ENCODE data around the gene ARVCF. TPM values are rescaled to one million over a fixed set of nuclear protein-coding genes. Genes with fewer than 3 reads are reported as not detected.

The ARVCF gene
- polyA plus RNA-seq, 1 of the 3 experiments (the other 2 are of a cell fraction), result 27.4 TPM

- TF ChIP-seq SIN3A (IDR thresholded peaks at IDR 0.05; ENCODE audit: borderline replicate concordance, low read depth, low read length) (no peak), TEAD4 (IDR thresholded peaks at IDR 0.05; ENCODE audit: borderline replicate concordance, insufficient read depth) (no peak), NFIC (IDR thresholded peaks at IDR 0.05; ENCODE audit: borderline replicate concordance) (no peak), NRF1 (IDR thresholded peaks at IDR 0.05; ENCODE audit: low read depth, low read length) (no peak), CHD2 (IDR thresholded peaks at IDR 0.05; ENCODE audit: low read length, partially characterized antibody) (no peak)
- TF ChIP-seq, protein P1, sequence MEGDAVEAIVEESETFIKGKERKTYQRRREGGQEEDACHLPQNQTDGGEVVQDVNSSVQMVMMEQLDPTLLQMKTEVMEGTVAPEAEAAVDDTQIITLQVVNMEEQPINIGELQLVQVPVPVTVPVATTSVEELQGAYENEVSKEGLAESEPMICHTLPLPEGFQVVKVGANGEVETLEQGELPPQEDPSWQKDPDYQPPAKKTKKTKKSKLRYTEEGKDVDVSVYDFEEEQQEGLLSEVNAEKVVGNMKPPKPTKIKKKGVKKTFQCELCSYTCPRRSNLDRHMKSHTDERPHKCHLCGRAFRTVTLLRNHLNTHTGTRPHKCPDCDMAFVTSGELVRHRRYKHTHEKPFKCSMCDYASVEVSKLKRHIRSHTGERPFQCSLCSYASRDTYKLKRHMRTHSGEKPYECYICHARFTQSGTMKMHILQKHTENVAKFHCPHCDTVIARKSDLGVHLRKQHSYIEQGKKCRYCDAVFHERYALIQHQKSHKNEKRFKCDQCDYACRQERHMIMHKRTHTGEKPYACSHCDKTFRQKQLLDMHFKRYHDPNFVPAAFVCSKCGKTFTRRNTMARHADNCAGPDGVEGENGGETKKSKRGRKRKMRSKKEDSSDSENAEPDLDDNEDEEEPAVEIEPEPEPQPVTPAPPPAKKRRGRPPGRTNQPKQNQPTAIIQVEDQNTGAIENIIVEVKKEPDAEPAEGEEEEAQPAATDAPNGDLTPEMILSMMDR (IDR thresholded peaks at IDR 0.05), result no peak
Measured at GRCh38 chr22:19990609-19991394, 25.8 kb downstream of the ARVCF start (continued).

DNA sequence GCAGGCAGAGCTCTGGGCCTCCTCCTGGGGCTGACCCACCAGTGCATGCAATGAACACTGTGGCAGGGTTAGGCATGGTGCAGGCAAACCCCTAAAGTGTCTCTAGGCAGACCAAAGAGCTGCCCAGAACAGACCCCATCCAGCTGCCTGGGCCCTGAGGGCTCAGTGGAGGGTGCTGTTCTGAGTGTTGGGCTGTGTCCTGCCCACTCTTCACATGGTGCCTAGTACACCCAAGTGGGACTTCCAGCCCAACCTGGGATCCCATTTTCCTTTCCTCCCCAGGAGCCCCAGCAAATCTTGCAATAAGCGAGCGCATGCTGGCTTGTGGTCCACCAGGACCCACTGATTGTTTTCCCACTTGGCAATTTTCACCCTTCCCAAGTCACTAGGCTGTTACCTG is 26.4 kb downstream of the ARVCF start:
- Histone ChIP-seq H3K79me2 (ENCODE audit: insufficient read depth) (no peaks in the 10 kb centered on the region), H3K27me3 (ENCODE audit: insufficient read depth) (no peaks in the 10 kb centered on the region), H3K9me2 (no peaks in the 10 kb centered on the region), H2AFZ (ENCODE audit: low read depth) (no peak overlapping the region), H3F3A (replicated peaks; ENCODE audit: insufficient read depth) (no peaks in the 10 kb centered on the region), H3K4me1 (ENCODE audit: control insufficient read depth in 1 of 2, insufficient read depth in 2 of 2, low read depth in 1 of 2, low read length in 1 of 2) (peaks cover 0 to 63% of the 10 kb centered on the region in 2 experiments; a peak in 1 of 4 replicates), H3K36me3 (replicated peaks in 1 of 2; ENCODE audit: control insufficient read depth in 1 of 2, insufficient read depth in 2 of 2, low read length in 1 of 2) (no peaks in the 10 kb centered on the region), H3K27ac (ENCODE audit: low read depth in 2 of 2, low read length in 1 of 2) (peak overlapping the region in 1 of 2 experiments; percentile 91; a peak in 2 of 4 replicates), H3K9ac (no peak overlapping the region), H3K4me2 (no peak overlapping the region), H3K9me3 (no peaks in the 10 kb centered on the region), H4K20me1 (ENCODE audit: insufficient read depth) (peaks cover 9% of the 10 kb centered on the region; the same call in 1 of the 2 replicates), H3K4me3 (ENCODE audit: low read depth in 2 of 2, low read length in 1 of 2) (no peak overlapping the region)
- ChIA-PET POLR2A (interaction anchor here (1.5 to 1.6 kb wide), 2 partner anchors 19 to 23 kb away, joined by 4 to 6 read pairs; no protein-coding TSS in a partner anchor), CTCF (interaction anchor here (1.0 to 16.4 kb wide), 7 partner anchors 10 to 48 kb away, joined by 3 to 224 read pairs (median 4); partner anchors contain the start of genes COMT and TXNRD2)
- WGBS (ENCODE audit: low lambda C conversion rate), result 61% methylated on average over 2 of the region's 2 CpGs
- no peak for DNase-seq
- no peak for TF ChIP-seq FOXM1 (IDR thresholded peaks at IDR 0.05; ENCODE audit: low read depth)
- no peak for TF ChIP-seq ELF1 (IDR thresholded peaks at IDR 0.05)
- TF ChIP-seq NRF1 (IDR thresholded peaks at IDR 0.05; ENCODE audit: low read depth, low read length), result no peak
- no peak for TF ChIP-seq NFIC (IDR thresholded peaks at IDR 0.05; ENCODE audit: borderline replicate concordance)
- TF ChIP-seq FOXJ3 (CRISPR knock-in tag; IDR thresholded peaks at IDR 0.05), result no peak
- TF ChIP-seq, protein P2, sequence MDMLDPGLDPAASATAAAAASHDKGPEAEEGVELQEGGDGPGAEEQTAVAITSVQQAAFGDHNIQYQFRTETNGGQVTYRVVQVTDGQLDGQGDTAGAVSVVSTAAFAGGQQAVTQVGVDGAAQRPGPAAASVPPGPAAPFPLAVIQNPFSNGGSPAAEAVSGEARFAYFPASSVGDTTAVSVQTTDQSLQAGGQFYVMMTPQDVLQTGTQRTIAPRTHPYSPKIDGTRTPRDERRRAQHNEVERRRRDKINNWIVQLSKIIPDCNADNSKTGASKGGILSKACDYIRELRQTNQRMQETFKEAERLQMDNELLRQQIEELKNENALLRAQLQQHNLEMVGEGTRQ (IDR thresholded peaks at IDR 0.05; ENCODE audit: borderline replicate concordance, low read depth, low read length), result no peak
- TF ChIP-seq, protein P3, sequence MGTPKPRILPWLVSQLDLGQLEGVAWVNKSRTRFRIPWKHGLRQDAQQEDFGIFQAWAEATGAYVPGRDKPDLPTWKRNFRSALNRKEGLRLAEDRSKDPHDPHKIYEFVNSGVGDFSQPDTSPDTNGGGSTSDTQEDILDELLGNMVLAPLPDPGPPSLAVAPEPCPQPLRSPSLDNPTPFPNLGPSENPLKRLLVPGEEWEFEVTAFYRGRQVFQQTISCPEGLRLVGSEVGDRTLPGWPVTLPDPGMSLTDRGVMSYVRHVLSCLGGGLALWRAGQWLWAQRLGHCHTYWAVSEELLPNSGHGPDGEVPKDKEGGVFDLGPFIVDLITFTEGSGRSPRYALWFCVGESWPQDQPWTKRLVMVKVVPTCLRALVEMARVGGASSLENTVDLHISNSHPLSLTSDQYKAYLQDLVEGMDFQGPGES (IDR thresholded peaks at IDR 0.05; ENCODE audit: low read depth, low read length), result no peak
- TF ChIP-seq, protein P4, sequence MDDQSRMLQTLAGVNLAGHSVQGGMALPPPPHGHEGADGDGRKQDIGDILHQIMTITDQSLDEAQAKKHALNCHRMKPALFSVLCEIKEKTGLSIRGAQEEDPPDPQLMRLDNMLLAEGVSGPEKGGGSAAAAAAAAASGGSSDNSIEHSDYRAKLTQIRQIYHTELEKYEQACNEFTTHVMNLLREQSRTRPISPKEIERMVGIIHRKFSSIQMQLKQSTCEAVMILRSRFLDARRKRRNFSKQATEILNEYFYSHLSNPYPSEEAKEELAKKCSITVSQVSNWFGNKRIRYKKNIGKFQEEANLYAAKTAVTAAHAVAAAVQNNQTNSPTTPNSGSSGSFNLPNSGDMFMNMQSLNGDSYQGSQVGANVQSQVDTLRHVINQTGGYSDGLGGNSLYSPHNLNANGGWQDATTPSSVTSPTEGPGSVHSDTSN (IDR thresholded peaks at IDR 0.05), result no peak
- TF ChIP-seq FOSL2 (IDR thresholded peaks at IDR 0.05; ENCODE audit: borderline replicate concordance, low read depth), result no peak
- no peak for TF ChIP-seq SMC3 (IDR thresholded peaks at IDR 0.05; ENCODE audit: low read depth, low read length)
- no peak for TF ChIP-seq EP300 (IDR thresholded peaks at IDR 0.05; ENCODE audit: borderline replicate concordance in 1 of 2, low read depth in 1 of 2, low read length in 1 of 2)
- TF ChIP-seq JUND (IDR thresholded peaks at IDR 0.05), result no peak
- TF ChIP-seq, protein P5, sequence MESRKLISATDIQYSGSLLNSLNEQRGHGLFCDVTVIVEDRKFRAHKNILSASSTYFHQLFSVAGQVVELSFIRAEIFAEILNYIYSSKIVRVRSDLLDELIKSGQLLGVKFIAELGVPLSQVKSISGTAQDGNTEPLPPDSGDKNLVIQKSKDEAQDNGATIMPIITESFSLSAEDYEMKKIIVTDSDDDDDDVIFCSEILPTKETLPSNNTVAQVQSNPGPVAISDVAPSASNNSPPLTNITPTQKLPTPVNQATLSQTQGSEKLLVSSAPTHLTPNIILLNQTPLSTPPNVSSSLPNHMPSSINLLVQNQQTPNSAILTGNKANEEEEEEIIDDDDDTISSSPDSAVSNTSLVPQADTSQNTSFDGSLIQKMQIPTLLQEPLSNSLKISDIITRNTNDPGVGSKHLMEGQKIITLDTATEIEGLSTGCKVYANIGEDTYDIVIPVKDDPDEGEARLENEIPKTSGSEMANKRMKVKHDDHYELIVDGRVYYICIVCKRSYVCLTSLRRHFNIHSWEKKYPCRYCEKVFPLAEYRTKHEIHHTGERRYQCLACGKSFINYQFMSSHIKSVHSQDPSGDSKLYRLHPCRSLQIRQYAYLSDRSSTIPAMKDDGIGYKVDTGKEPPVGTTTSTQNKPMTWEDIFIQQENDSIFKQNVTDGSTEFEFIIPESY (IDR thresholded peaks at IDR 0.05; ENCODE audit: borderline replicate concordance, low read depth), result no peak
- TF ChIP-seq RFX5 (IDR thresholded peaks at IDR 0.05; ENCODE audit: low read length), result no peak
- TF ChIP-seq, protein P6, sequence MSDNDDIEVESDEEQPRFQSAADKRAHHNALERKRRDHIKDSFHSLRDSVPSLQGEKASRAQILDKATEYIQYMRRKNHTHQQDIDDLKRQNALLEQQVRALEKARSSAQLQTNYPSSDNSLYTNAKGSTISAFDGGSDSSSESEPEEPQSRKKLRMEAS (IDR thresholded peaks at IDR 0.05; ENCODE audit: low read depth), result no peak
- no peak for TF ChIP-seq RAD21 (IDR thresholded peaks at IDR 0.05; ENCODE audit: low read length)
- TF ChIP-seq, protein P1 (IDR thresholded peaks at IDR 0.05), result no peak
- TF ChIP-seq SIN3A (IDR thresholded peaks at IDR 0.05; ENCODE audit: borderline replicate concordance, low read depth, low read length), result no peak

All from SK-N-SH (cell line).